GM18861 (cell line): Measurements from ENCODE around the gene LCE5A.
A peak's percentile ranks its signal among the peaks of the same experiment; 100 is the strongest.
"Not testable (repeated sequence)": the region's sequence is repeated elsewhere in the genome, so short reads cannot be mapped to it uniquely, and the experiment has no call there.

Experiments
- ATAC-seq: cut with Tn5 transposase; IDR thresholded peaks from one replicate; pipeline ENCODE4 v1.9.1; 2021; ENCODE audit not compliant: unreplicated experiment

LCE5A gene, protein sequence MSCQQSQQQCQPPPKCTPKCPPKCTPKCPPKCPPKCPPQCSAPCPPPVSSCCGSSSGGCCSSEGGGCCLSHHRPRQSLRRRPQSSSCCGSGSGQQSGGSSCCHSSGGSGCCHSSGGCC

DNA sequence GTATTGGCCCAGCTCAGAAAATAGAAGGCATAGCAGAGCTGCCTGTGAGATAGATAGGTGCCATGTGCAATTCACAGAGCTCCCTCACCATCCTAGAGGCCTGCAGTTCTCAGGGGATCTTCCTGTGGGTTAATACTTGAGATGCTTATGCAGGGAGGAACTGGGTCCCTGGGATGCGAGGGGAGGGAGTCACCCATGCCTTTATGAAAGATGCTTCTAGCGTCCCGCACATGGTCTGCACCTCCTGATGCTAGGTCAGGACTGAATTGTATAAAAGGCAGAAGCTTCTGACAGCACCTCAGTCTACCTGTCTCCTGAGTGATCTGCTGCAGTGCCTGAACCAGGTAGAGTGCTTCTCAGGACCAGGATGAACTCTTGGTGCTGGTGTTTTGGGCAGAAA, at the start of gene LCE5A:
Gene LCE5A, plus strand, starts transcription at position 301 of the 400 bp plus-strand sequence. CDS start 732 bp downstream, outside the sequence.
- no peak for ATAC-seq

GRCh38 chr1:152461544-152461943, 49.1 kb upstream of the LCE5A start:
- ATAC-seq: no peak

DNA sequence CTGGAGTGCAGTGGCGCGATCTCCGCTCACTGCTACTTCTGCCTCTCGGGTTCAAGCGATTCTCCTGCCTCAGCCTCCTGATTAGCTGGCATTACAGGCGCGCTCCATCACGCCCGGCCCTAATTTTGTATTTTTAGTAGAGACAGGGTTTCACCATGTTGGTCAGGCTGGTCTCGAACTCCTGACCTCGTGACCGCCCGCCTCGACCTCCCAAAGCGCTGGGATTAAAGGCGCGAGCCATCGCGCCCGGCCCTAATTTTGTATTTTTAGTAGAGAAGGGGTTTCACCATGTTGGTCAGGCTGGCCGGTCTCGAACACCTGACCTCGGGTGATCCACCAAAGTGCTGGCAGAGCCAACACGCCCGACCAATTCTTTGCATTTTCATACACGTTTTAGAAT, 48.0 kb upstream of the LCE5A start:
- no peak for ATAC-seq

DNA sequence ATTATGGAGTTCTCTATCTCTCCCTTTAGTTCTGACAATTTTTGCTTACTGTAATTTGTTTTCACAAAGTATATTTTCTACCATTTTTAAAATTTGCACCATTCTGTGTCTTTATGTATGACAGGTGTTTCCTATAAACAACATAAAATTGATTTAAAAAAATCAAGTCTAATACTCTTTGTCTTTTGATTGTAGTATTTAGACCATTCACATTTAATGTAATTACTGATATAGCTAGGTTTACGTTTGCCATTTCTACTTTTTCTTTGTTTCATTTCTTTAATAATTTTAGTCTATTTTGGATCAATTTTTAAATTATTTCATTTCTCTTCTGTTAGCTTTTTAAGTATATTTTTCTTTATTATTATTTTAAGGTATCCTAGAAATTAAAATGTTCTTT, 44.4 kb upstream of the LCE5A start:
- no peak for ATAC-seq

GRCh38 chr1:152473887-152474537, 36.6 kb upstream of the LCE5A start:
- no peak for ATAC-seq

GRCh38 chr1:152479792-152480595, 30.6 kb upstream of the LCE5A start:
- ATAC-seq: peak; percentile 56

DNA sequence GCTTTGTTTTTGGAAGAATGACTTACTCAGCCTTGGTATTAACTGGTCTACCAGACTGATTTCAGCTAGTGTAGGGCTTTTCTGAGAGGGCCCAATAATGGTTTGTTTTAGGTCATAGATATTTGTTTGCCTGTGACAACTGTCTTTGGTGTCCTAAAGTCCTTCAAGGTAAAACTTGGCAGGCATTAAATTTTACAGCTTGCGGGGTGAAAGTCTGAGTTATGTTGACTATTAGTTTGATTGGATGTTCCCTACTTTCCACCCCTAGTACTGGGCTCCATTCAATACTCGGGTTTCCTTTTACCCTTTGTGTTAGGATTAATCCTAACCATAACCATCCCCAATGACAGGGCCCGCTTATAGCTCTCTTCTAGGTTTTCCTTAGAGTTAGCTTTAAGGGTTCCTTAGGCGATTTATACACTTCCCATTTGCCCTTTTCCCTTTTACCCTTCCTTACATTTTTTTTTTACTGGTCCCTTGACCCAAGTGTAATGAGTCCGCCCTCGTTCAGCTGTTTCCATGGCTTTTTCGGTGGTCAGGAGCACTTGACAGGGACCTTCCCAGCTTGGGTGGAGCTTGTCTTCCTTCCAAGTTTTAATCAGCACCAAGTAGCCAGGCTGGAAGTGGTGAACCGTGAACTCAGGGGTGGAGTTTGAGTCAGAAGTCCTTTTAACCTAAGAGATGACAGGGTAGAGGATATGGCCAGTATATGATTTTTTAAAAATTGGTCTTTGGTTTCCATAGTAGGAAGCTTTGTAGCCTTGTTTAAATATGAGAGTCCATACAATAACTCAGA, 28.5 kb upstream of the LCE5A start:
- ATAC-seq: no peak

DNA sequence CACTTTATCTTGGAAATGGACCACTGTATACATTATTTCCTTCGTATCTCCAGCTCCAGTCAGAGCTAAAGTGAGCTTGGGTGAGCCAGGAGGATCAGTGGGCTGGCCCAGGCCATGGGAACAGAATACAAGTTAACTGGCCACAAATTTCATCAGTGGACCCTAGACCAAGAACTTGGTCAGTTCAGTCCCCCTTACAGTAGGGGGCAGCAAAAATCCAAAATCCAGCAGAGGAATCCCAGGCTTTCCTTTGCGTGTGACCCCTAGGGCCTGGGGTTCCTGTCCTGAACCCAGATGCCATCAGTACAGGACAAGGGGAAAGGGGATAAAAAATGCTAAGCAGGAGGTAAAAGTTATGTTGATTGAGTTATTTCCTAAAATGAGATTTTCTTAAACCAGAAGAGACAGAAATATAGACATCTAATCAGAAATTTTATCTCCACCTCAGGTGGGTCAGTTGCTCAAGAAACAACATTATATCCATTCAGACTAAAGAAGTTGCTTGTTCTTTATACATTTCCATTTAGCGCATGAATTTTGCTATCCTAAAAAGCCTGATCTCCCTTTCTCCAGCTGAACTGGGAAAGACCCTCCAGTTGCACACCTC, 24.1 kb upstream of the LCE5A start:
- ATAC-seq: no peak

DNA sequence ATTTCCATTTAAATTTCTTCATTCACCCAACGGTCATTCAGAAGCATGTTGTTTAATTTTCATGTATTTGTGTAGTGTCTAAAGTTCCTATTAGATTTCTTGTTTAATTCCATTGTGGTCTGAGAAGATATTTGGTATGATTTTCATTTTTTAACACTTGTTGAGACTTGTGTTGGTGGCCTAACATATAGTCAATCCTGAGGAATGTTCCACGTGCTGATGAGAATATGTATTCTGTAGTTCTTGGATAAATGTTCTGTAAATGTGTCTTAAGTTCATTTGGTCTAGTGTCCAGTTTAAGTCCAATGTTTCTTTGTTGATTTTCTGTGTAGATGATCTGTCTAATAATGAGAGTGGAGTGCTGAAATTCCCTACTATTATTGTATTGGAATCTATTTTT, 22.7 kb upstream of the LCE5A start:
- no peak for ATAC-seq

GRCh38 chr1:152491537-152491936, 19.1 kb upstream of the LCE5A start:
- not testable (repeated sequence) for ATAC-seq

- no peak for ATAC-seq
Measured at GRCh38 chr1:152495066-152495675, 15.4 kb upstream of the LCE5A start.

DNA sequence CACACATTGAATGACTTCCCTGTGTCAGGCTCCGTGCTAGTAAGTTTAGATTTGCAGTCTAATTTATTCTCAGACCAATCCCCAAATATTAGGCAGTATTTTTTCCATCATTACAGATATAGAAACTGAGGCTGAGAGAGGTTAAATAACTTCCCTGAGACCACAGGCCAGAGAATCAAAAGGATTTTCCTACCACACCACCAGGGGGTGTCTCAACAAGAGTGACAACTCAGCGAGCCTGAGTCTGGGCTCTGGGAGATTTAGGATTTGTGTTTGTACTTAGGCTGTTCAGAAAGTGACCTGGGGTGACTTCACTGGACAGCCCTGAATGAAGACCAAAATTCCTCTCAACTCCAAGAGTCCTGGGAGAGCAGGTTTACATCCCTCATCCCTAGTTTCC, 13.3 kb upstream of the LCE5A start:
- ATAC-seq: no peak

DNA sequence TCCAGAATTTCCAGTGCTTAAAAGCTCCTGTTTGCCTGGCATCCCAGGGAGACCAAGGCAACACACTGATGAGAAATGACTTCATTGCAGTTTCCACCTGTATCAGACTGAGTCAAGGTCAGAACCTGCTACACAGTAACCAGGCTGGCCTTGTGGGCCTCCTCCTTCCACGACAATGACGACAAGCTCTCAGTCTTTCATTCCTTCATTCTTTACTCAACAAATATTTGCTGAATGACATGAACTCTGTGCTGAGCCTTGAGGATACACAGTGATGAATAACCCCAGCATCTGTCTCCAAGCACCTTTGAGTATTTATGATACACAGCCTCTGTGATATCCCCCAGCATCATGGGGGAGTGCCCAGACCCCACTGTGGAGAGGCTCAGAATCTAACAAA, 8.9 kb upstream of the LCE5A start:
- no peak for ATAC-seq

GRCh38 chr1:152502496-152503180, 8.0 kb upstream of the LCE5A start:
- ATAC-seq: no peak

GRCh38 chr1:152505083-152505482, 5.5 kb upstream of the LCE5A start:
- ATAC-seq: no peak

- no peak for ATAC-seq
Measured at GRCh38 chr1:152506899-152507498, 3.6 kb upstream of the LCE5A start.

- no peak for ATAC-seq
Measured at GRCh38 chr1:152511596-152511995, 993 bp downstream of the LCE5A start.

- ATAC-seq: no peak
Measured at GRCh38 chr1:152513081-152513480, 2.5 kb downstream of the LCE5A start.

DNA sequence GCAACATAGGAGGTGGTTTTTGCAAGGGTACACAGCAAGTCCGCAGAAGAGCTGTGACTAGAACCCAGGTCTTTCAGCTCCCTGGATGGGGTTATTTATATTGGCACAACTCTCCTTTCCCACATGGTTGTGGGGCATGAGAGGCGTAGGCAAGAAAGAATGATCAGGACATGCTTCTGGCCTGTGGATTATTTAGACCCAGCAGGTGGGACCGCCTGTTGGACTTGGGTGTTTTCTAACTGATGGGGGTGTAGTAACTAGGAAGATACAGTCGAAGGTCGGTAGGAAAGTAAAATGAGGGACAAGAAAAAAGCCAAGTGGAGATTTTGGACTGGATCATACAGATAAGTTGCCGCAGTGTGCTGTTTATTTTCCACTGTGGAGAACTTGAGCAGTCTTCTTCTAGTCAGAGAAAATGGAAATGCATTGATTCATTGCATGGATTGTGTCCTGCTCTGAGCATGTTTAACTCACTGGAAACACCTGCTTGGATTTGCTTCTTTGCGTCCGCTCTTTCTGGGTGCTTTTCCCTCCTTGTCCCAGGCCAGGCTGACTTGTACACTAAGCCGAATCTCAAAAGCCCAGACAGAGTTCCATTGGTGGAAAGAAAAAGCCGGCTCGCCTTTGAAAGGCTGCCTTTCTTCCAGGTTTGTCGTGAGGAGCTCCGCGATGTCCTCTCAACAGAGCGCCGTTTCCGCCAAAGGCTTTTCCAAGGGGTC, 4.3 kb downstream of the LCE5A start:
- no peak for ATAC-seq
